GM12875 (cell line): ENCODE results near the gene KIF3A.

ENCODE experiments used
- H3K4me3 ChIP-seq: one replicate; pipeline ENCODE4 v1.5.1; 2011; ENCODE audit warnings: low read depth, low read length, control low read depth
- CTCF ChIP-seq: IDR thresholded peaks from 2 replicates; pipeline ENCODE4 v1.5.1; 2011; ENCODE audit warnings: low read depth, mild to moderate bottlenecking, control low read depth, inconsistent platforms, low read length, moderate library complexity, borderline replicate concordance; ENCODE audit not compliant: insufficient read depth

The KIF3A gene

GRCh38 chr5:132725745-132726144, 11.6 kb downstream of the KIF3A start:
- no peak overlapping the region for H3K4me3 ChIP-seq
- TF ChIP-seq CTCF = no peak

GRCh38 chr5:132718544-132719312, 18.6 kb downstream of the KIF3A start:
- no peak for TF ChIP-seq CTCF
- H3K4me3 ChIP-seq = no peak overlapping the region

GRCh38 chr5:132714456-132715307, 22.7 kb downstream of the KIF3A start:
- H3K4me3 ChIP-seq = no peak overlapping the region

GRCh38 chr5:132708645-132709044, 28.7 kb downstream of the KIF3A start:
- no peak overlapping the region for H3K4me3 ChIP-seq
- TF ChIP-seq CTCF = no peak

More at GRCh38 chr5:132714456-132715307, 22.7 kb downstream of the KIF3A start:
- TF ChIP-seq CTCF = no peak

GRCh38 chr5:132704875-132705274, 32.5 kb downstream of the KIF3A start:
- TF ChIP-seq CTCF = no peak
- H3K4me3 ChIP-seq = no peak overlapping the region

- TF ChIP-seq CTCF = no peak
- H3K4me3 ChIP-seq = no peak overlapping the region
Observed at GRCh38 chr5:132695956-132696355, 41.4 kb downstream of the KIF3A start.
